CD4-positive, alpha-beta T cell treated with Interferon alpha-2 for 1 hour (primary cell): ENCODE data around the gene MICB.
"Not testable (repeated sequence)": the region's sequence is repeated elsewhere in the genome, so short reads cannot be mapped to it uniquely, and the experiment has no call there.

Experiments
- DNase-seq, 2 donors: peaks; one replicate each; pipeline ENCODE4 v3.0.0-alpha.2; 2020 to 2022

The MICB gene

GRCh38 chr6:31497531-31498476 lies at the start of gene MICB:
Gene MICB, plus strand, starts transcription at chr6:31498145. Its CDS starts 49 bp downstream, at chr6:31498194.
- peak; percentile 79 to 89 for DNase-seq

GRCh38 chr6:31450751-31451150 lies 47.2 kb upstream of the MICB start:
- no peak for DNase-seq

GRCh38 chr6:31452859-31453258 lies 45.1 kb upstream of the MICB start:
- no peak for DNase-seq

GRCh38 chr6:31453259-31453658 lies 44.7 kb upstream of the MICB start:
- no peak for DNase-seq

GRCh38 chr6:31459864-31460263 lies 38.1 kb upstream of the MICB start:
- DNase-seq, result not testable (repeated sequence)

GRCh38 chr6:31460361-31461025 lies 37.5 kb upstream of the MICB start:
- DNase-seq, result no peak

GRCh38 chr6:31462026-31462963 lies 35.6 kb upstream of the MICB start:
- no peak for DNase-seq

- DNase-seq, result peak; percentile 94 to 98
Measured at GRCh38 chr6:31462964-31463870, 34.7 kb upstream of the MICB start.

GRCh38 chr6:31464252-31465184 lies 33.4 kb upstream of the MICB start:
- DNase-seq, result peak in 1 of 2 donors; percentile 33

GRCh38 chr6:31465185-31465536 lies 32.8 kb upstream of the MICB start:
- peak in 1 of 2 donors; percentile 45 for DNase-seq

GRCh38 chr6:31465718-31466117 lies 32.2 kb upstream of the MICB start:
- peak in 1 of 2 donors; percentile 43 for DNase-seq

- DNase-seq, result no peak
Measured at GRCh38 chr6:31466466-31466865, 31.5 kb upstream of the MICB start.

GRCh38 chr6:31467151-31467550 lies 30.8 kb upstream of the MICB start:
- peak in 1 of 2 donors; percentile 33 for DNase-seq

GRCh38 chr6:31468311-31468710 lies 29.6 kb upstream of the MICB start:
- no peak for DNase-seq

GRCh38 chr6:31470801-31471200 lies 27.1 kb upstream of the MICB start:
- DNase-seq, result no peak

- no peak for DNase-seq
Measured at GRCh38 chr6:31471711-31472110, 26.2 kb upstream of the MICB start.

GRCh38 chr6:31472259-31472658 lies 25.7 kb upstream of the MICB start:
- DNase-seq, result no peak

- no peak for DNase-seq
Measured at GRCh38 chr6:31473244-31473643, 24.7 kb upstream of the MICB start.

- DNase-seq, result no peak
Measured at GRCh38 chr6:31473780-31474761, 23.9 kb upstream of the MICB start.
